ENCODE results near the gene NDN.
A peak's percentile ranks its signal among the peaks of the same experiment; 100 is the strongest.

NDN gene

DNA sequence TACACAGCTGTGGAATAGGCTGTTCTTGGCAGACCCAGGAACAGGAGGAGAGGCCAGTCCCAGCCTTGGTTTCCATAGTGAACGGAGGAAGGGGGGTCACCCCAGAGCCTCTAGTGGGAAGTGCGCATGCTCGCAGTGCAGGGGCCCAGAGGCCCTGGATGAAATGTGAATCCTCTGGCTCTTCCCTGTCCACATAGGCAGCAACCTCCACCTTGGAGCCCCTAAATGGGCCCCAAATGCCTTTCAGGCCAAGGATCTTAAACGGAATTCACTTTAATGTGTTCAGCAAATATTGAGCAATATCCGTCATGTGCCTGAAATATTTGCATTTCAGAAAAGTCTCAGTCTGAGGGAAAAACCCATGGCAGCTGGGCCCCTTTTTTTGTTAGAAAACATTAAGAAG, 3.3 kb upstream of the NDN start:
- peak; percentile 93 for DNase-seq (ENCODE audit: low read depth)
- TF ChIP-seq CTCF (IDR thresholded peaks at IDR 0.05; ENCODE audit: low read length, missing control alignments): no peak
- H3K4me3 ChIP-seq (replicated peaks; ENCODE audit: low read depth, low read length): no peak overlapping the region

DNA sequence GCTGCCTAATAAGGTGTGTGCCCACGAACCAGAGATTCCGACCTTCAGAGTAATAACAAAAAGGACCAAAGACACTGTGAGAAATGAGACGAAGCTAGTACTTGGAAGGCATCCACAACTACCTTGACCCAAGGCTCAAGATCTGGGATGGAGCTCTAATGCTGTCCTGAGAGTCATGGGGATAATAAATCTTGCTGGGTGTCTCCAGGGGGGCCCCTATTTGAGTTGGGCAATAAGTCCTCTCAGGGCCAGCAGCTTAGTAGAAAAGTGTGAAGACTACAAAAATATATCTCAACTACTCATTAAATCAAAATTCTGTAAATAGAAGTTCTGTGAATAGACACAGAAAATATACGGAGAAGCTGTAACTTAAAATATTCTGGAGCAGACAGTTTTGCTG, 2.9 kb upstream of the NDN start:
- no peak overlapping the region for H3K4me3 ChIP-seq (replicated peaks; ENCODE audit: low read depth, low read length)
- no peak for DNase-seq (ENCODE audit: low read depth)
- TF ChIP-seq CTCF (IDR thresholded peaks at IDR 0.05; ENCODE audit: low read length, missing control alignments): no peak

DNA sequence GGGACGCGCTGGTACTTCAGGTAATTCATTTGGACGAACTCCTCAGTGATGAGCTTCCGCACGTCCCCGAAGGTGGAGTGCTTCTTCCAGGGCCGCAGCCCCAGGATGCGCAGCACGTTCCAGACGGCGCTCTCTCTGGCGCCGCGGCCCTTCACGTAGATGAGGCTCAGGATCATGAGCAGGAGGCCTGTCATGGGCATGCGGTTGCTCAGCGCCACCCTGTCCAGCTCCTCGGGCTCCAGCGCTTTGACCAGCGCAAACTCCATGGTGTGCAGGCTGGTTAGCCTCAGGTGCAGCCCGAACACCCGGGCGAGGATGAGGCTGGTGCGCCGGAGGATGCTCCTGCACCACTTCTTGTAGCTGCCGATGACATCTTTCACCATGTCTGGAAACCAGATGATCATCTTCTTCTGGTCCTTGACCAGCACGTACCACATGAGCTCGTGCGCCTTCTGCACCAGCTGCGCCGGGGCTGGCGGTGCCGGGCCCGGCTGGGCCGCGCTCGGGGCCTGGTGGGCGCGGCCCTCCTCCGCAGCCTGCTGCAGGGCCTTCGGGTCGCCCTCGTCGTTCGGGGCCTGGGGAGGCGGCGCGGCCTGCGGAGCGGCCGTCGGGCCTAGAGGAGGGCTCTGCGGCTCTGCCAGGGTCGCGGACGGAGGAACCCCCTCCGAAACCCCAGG, 501 bp downstream of the NDN start:
- TF ChIP-seq CTCF (IDR thresholded peaks at IDR 0.05; ENCODE audit: low read length, missing control alignments): no peak
- DNase-seq (ENCODE audit: low read depth): peak; percentile 12
- peak overlapping the region; percentile 59 for H3K4me3 ChIP-seq (replicated peaks; ENCODE audit: low read depth, low read length)

- H3K4me3 ChIP-seq (replicated peaks; ENCODE audit: low read depth, low read length): no peak overlapping the region
- DNase-seq (ENCODE audit: low read depth): no peak
- TF ChIP-seq CTCF (IDR thresholded peaks at IDR 0.05; ENCODE audit: low read length, missing control alignments): no peak
Measured at GRCh38 chr15:23671481-23671880, 15.6 kb downstream of the NDN start.

GRCh38 chr15:23670970-23671369, 16.1 kb downstream of the NDN start:
- H3K4me3 ChIP-seq (replicated peaks; ENCODE audit: low read depth, low read length): no peak overlapping the region
- DNase-seq (ENCODE audit: low read depth): no peak
- no peak for TF ChIP-seq CTCF (IDR thresholded peaks at IDR 0.05; ENCODE audit: low read length, missing control alignments)

DNA sequence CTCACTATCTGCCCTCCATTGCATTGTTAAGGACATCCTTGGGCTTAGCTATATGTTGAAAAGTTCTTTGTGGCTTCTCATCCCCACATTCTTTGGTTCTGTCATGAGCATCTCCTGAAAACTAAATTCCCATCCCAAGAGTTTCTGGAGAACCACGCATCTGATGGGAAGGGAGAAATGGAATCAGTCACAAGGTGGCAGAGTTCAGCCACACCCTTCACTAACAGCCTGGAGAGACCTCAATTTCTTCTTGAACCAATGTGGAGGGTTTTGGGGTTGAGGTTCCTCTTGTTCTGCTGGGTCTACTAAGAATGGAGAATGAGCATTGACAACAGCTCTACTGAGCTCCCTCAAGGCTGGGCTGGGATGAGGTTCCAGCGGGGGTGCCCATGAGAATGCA, 23.9 kb downstream of the NDN start:
- TF ChIP-seq CTCF (IDR thresholded peaks at IDR 0.05; ENCODE audit: low read length, missing control alignments): no peak
- H3K4me3 ChIP-seq (replicated peaks; ENCODE audit: low read depth, low read length): no peak overlapping the region
- no peak for DNase-seq (ENCODE audit: low read depth)

DNA sequence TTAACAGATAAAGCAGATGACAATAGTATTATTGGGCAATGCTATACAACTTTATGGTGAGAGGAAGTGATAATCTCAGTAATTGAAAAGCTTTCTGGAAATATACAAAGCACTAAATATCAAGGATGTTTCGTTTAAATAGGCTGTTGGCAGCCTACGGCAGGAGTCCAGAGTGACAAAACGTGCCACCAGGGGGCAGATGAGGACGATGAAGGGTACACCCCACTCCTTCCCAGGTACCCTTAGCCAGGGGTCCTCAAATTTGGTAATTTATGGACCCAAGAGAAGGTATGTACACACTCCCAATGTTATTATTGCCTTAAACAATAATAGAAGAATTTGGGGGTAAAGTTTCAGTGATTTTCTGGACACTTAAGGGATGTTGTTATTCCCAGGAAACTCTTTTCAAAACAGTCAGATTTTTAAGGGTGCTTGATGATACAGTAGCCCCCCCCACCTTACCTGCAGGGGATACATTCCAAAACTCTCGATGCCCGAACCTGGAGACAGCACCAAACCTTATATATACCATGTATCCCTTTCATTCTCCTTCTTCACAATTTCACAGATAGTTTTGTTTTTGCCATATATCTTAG, 38.1 kb downstream of the NDN start:
- TF ChIP-seq CTCF (IDR thresholded peaks at IDR 0.05; ENCODE audit: low read length, missing control alignments): peak; percentile 54
- no peak overlapping the region for H3K4me3 ChIP-seq (replicated peaks; ENCODE audit: low read depth, low read length)
- DNase-seq (ENCODE audit: low read depth): peak; percentile 25
